Activated gamma-delta T cell (primary cell): ENCODE results near the gene AGGF1.
"Not testable (repeated sequence)": the region's sequence is repeated elsewhere in the genome, so short reads cannot be mapped to it uniquely, and the experiment has no call there.

ENCODE experiments used
- DNase-seq: peaks from one replicate; lab custom pipeline; 2025; lab: John Stamatoyannopoulos, UW

Gene AGGF1

DNA sequence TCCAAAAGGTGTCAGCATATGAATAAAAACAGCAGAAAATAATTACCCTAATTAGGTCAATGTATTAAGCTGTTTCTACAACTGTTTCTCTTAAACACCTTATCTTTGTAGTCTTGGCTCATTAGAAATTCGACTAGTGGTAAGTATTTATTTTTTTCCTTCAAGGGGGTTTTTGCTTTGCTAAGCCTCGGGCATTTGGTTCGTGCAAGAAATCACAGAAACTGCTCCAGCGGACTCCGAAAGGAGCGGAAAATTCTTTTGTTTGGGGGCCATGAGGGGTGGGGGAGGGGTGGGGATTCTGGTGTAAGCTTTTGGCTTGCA is 56.1 kb downstream of the AGGF1 start:
- DNase-seq = no peak

DNA sequence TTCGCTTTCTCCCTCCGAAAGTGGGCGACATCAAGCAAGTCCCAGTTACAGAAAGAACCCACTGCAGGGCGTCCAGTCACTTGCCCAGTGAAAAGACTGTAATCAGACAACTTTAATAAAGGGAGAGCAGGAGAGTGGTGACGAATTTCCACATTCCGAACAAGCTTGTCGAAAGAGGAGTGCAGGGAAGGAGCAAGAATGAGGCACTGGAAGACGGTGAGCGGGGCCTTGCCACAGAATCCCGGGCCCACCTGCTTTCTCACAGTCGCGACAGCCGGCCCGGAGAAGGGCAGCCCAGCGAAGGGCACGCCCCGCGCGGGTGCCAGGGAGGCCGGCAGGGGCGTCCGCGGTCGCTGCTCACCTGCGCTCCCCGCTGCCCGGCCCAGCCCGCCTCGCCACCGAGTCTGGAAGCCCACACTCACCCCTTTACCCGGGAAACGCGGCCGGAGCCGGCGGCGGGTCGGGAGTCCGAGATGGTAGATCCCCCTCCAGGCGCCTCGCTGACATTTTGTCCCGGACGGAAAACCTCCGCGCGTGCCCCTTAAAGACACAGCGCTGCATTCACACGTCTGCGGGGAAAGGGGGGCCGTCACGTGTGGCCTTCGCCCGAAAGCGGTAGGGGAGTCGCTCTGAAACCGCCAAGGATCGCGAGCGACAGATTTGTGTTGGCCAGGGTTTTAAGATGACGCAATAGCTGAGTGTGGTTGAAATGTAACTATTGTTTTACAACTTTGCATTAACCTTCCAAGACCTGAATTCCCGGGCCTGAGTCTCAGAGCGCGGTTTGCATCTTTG is 56.7 kb downstream of the AGGF1 start, which contains the start of gene ZBED3:
TSS of gene ZBED3 (minus strand) at position 597 of the 795 bp plus-strand sequence. CDS start 9,407 bp downstream, outside the sequence.
- DNase-seq = peak; percentile 50

DNA sequence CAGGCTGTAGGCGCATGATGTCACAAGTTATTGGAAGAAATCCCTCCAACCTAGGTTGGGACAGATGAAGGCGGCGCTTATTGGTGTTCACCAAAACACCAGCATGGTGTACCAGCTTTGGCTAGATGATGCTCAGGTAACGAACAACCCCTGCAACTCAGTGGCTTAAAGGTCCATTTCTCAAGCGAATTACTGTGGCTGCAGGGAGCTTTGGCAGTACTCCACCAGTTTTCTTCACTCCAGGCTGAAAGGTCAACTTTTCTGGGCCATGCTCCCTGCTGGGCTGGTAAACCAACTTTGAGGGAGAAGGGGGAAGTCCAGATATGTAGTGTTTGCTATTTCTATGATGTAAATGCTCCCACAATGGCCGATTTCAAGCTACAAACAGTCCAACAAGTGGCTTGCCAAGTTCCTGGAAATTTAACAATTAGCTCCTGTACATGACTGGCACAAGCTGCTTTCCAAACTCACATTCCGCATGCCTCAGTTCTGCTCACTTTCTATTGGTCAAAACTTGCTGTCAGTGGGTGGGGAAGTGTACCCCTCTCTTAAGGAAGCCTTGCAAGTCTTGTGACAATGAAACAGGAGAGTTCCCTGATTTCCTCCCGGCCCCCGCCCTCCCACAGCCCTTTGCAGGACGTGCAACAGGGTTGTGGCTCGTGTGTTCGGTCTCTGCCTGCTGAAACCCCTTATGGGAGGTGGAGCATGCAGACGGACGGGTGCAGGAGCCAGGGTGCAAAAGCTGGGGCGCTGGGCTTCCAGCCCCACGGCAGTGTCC is 57.5 kb downstream of the AGGF1 start:
- no peak for DNase-seq

DNA sequence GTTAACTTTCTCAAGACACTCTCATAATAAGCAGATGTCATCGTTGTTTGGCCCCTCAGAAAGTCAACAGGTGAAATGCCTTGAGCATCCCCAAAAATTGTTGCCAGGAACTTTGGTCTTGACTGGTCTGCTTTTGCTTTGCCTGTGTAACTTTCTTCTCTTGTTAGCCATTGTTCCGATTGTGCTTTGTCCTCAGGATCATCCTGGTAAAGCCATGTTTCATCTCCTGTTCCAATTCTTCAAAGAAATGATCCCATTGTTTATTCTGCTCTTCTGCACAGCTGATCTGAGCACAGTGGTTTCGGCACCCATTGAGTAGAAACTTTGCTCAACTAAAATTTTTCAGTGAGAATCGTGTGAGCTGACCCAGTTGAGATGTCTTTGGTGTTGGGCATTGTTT is 65.0 kb downstream of the AGGF1 start:
- DNase-seq = no peak

GRCh38 chr5:77101298-77101697 is 71.1 kb downstream of the AGGF1 start:
- DNase-seq = no peak

GRCh38 chr5:77102549-77102948 is 72.3 kb downstream of the AGGF1 start:
- no peak for DNase-seq

GRCh38 chr5:77103457-77103856 is 73.3 kb downstream of the AGGF1 start:
- DNase-seq = no peak

DNA sequence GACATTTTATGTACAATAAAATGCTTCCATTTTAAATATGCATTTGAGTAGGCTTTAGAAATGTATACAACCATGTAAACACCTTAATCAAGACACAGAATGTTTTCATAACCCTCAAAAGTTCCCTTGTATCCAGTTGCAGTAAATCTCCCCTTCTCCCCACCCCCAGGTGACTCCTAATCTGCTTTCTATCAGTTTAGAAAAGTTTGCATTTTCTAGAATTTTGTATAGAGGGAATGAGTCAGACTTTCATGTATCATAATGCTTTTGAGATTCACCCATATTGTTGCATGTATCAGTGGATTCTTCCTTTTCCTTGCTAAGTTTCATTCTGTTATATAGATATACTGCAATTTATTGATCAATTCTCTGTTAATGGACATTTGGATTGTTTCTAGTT is 74.6 kb downstream of the AGGF1 start:
- no peak for DNase-seq

GRCh38 chr5:77107035-77107434 is 76.8 kb downstream of the AGGF1 start:
- DNase-seq = not testable (repeated sequence)
